Natural killer cell (primary cell): Measurements from ENCODE around the gene BEAN1. TPM values are rescaled to one million over a fixed set of nuclear protein-coding genes. Genes with fewer than 3 reads are reported as not detected.

Experiments used
- ATAC-seq, 3 donors: fragments of 150-1000 bp in 2 of 3; fragments of 200-7000 bp in 1 of 3; cut with Tn5 transposase; 1 replicate in 1 of 3; 2 replicates in 2 of 3; pipeline ENCODE4 v1.10.0; 2021; ENCODE audit warnings: mild to moderate bottlenecking in 2 of 3, moderate library complexity in 2 of 3
- DNase-seq, 2 donors: peaks; one replicate each; pipeline versions ENCODE4 v3.0.0 to v3.0.0-alpha.2; 2013 to 2021; ENCODE audit warnings: mixed read lengths in 1 of 2
- H3K27ac ChIP-seq: one replicate; pipeline ENCODE4 v1.5.1; 2013; ENCODE audit warnings: mild to moderate bottlenecking, low read length
- H3K27me3 ChIP-seq: one replicate; pipeline ENCODE4 v1.6.1; 2013; ENCODE audit warnings: low read length; ENCODE audit not compliant: control insufficient read depth, insufficient read depth
- H3K36me3 ChIP-seq: one replicate; pipeline ENCODE4 v1.6.1; 2013; ENCODE audit warnings: low read length; ENCODE audit not compliant: control insufficient read depth, insufficient read depth
- H3K4me1 ChIP-seq: one replicate; pipeline ENCODE4 v1.6.1; 2013; ENCODE audit warnings: low read length; ENCODE audit not compliant: control insufficient read depth, insufficient read depth
- H3K4me3 ChIP-seq: one replicate; pipeline ENCODE4 v1.5.1; 2013; ENCODE audit warnings: low read length
- H3K9me3 ChIP-seq: one replicate; pipeline ENCODE4 v1.6.1; 2013; ENCODE audit warnings: low read length; ENCODE audit not compliant: control insufficient read depth, insufficient read depth
- H3K27ac Mint-ChIP-seq, 2 donors: one replicate each; pipeline ENCODE4 v1.8.0; 2022; ENCODE audit warnings: mild to moderate bottlenecking in 2 of 2, mixed read lengths in 2 of 2, moderate library complexity in 1 of 2
- H3K27me3 Mint-ChIP-seq, 2 donors: one replicate each; pipeline ENCODE4 v1.8.0; 2022; ENCODE audit warnings: low read depth in 2 of 2, mixed read lengths in 2 of 2
- H3K36me3 Mint-ChIP-seq: one replicate; pipeline ENCODE4 v1.8.0; 2022; ENCODE audit warnings: mixed read lengths
- H3K4me1 Mint-ChIP-seq, 2 donors: one replicate each; pipeline ENCODE4 v1.8.0; 2022; ENCODE audit warnings: mixed read lengths in 2 of 2
- H3K4me3 Mint-ChIP-seq: one replicate; pipeline ENCODE4 v1.8.0; 2022; ENCODE audit warnings: mild to moderate bottlenecking, moderate library complexity, mixed read lengths
- H3K9me3 Mint-ChIP-seq, 2 donors: one replicate each; pipeline ENCODE4 v1.8.0; 2022; ENCODE audit warnings: mixed read lengths in 2 of 2
- CTCF ChIP-seq: fragments of 200-600 bp; IDR thresholded peaks from one replicate; pipeline ENCODE4 v1.8.0; 2022; ENCODE audit warnings: antibody characterized with exemption
- WGBS: methylation state at CpG from one replicate; pipeline ENCODE4 v1.1.7; 2013; ENCODE audit warnings: missing lambda C conversion rate; ENCODE audit not compliant: insufficient coverage; 5-methylcytosine and 5-hydroxymethylcytosine counted together
- intact Hi-C: fragments of 100-400 bp; cut with micrococcal nuclease; formaldehyde crosslinking; loops from one replicate; pipeline ENCODE4 v1.14.2; 2022
- total RNA-seq, 4 donors: library from RNA; stranded (reverse); fragments of 120-200 nt in 1 of 4; gene quantifications; one replicate each; pipeline versions ENCODE4 v1.2.3 to v1.2.4, GENCODE V29; 2013 to 2022

The BEAN1 gene
- total RNA-seq, 3 donors from 2014 or later (not counting 1 experiment from before 2014, with no cell fraction given), result not detected

GRCh38 chr16:66489385-66489784, 62.3 kb downstream of the BEAN1 start:
- Histone ChIP-seq H3K27me3 (no peaks in the 10 kb centered on the region), H3K4me3 (no peak overlapping the region), H3K4me1 (peaks cover 6% of the 10 kb centered on the region), H3K27ac (no peak overlapping the region), H3K9me3 (no peaks in the 10 kb centered on the region), H3K36me3 (no peaks in the 10 kb centered on the region)
- intact Hi-C loops, result no loop called here
- Mint-ChIP-seq H3K4me3 (peak overlapping the region; percentile 21), H3K9me3 (no peaks in the 10 kb centered on the region), H3K27ac (peak overlapping the region in 1 of 2 donors; percentile 70), H3K36me3 (no peaks in the 10 kb centered on the region), H3K4me1 (peaks cover under 1% of the 10 kb centered on the region in 2 donors), H3K27me3 (no peaks in the 10 kb centered on the region)
- 91% methylated on average over 2 of the region's 2 CpGs for WGBS
- DNase-seq, result no peak
- ATAC-seq, result no peak
- TF ChIP-seq CTCF, result no peak

GRCh38 chr16:66489818-66490217, 62.7 kb downstream of the BEAN1 start:
- no peak for TF ChIP-seq CTCF
- H3K9me3 Mint-ChIP-seq, result no peaks in the 10 kb centered on the region
- H3K27me3 Mint-ChIP-seq, result no peaks in the 10 kb centered on the region
- H3K27ac Mint-ChIP-seq, result peak overlapping the region in 1 of 2 donors; percentile 70
- no peaks in the 10 kb centered on the region for H3K4me1 Mint-ChIP-seq
- no peak overlapping the region for H3K27ac ChIP-seq
- no peak for DNase-seq
- H3K9me3 ChIP-seq, result no peaks in the 10 kb centered on the region
- H3K4me3 Mint-ChIP-seq, result peak overlapping the region; percentile 21
- no peak overlapping the region for H3K4me3 ChIP-seq
- no peaks in the 10 kb centered on the region for H3K27me3 ChIP-seq
- ATAC-seq, result no peak
- 91% methylated on average over 5 of the region's 5 CpGs for WGBS
- H3K36me3 ChIP-seq, result no peaks in the 10 kb centered on the region
- no peaks in the 10 kb centered on the region for H3K36me3 Mint-ChIP-seq
- peaks cover 2% of the 10 kb centered on the region for H3K4me1 ChIP-seq
- intact Hi-C loops, result no loop called here

GRCh38 chr16:66490774-66491715, 64.0 kb downstream of the BEAN1 start:
- peak overlapping the region; percentile 65 for H3K4me3 Mint-ChIP-seq
- H3K27ac ChIP-seq, result no peak overlapping the region
- TF ChIP-seq CTCF, result no peak
- ATAC-seq, result no peak
- H3K9me3 ChIP-seq, result no peaks in the 10 kb centered on the region
- H3K9me3 Mint-ChIP-seq, result no peaks in the 10 kb centered on the region
- no peaks in the 10 kb centered on the region for H3K4me1 ChIP-seq
- no peaks in the 10 kb centered on the region for H3K27me3 ChIP-seq
- no peaks in the 10 kb centered on the region for H3K4me1 Mint-ChIP-seq
- no peak overlapping the region for H3K4me3 ChIP-seq
- intact Hi-C loops, result no loop called here
- H3K27me3 Mint-ChIP-seq, result no peaks in the 10 kb centered on the region
- peak overlapping the region in 1 of 2 donors; percentile 87 for H3K27ac Mint-ChIP-seq
- DNase-seq, result no peak
- H3K36me3 ChIP-seq, result no peaks in the 10 kb centered on the region
- 57% methylated on average over 7 of the region's 8 CpGs for WGBS
- H3K36me3 Mint-ChIP-seq, result no peaks in the 10 kb centered on the region
